ENCODE measurements around the gene KHDC3L.
"Not testable (repeated sequence)": the region's sequence is repeated elsewhere in the genome, so short reads cannot be mapped to it uniquely, and the experiment has no call there.

KHDC3L gene

GRCh38 chr6:73369157-73369556, 6.7 kb downstream of the KHDC3L start:
- in situ Hi-C loops (cut with MboI; ENCODE audit: low sequenced_read_pairs) = no loop called here

DNA sequence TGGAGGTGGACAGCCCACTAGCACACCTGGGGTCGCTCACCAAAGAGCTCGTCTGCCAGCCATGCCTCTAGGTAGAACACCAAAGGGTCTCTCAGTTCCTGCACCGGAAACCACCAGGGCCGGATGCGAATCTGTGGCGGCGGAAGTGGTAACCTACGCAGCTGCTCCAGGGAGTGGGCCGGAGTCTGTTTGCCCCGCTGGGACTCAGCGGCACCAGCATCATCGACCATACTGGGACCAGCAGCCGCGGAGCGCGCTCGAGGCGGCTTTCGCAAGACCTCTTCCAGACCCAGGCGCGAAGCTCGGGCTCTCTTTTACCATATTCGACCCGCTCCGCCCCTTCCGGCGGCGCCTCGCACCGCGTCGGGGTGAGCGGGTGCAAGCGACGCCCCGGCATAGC, 7.1 kb downstream of the KHDC3L start, which contains the start of gene OOEP:
OOEP (minus strand) TSS at position 335 of the 400 bp plus-strand sequence; CDS start at position 230, 105 bp downstream.
- in situ Hi-C loops (cut with MboI; ENCODE audit: low sequenced_read_pairs) = no loop called here

DNA sequence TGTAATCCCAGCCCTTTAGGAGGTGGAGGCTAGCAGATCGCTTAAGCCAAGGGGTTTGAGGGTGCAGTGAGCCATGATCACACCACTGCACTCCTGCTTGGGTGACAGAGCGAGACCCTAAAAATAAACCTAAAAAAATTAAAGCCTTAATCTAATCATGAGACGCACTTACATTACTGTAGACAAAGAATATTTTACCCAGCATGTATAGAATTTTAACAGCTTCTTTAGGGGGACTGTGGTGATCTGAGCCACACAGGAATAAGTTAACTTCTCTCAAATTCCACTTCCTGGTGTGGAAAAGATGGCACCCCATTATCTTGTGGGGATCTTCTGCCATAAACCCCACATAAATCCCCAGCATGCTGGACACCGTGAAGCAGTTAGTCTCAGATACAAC, 9.5 kb downstream of the KHDC3L start:
- in situ Hi-C loops (cut with MboI; ENCODE audit: low sequenced_read_pairs) = no loop called here

DNA sequence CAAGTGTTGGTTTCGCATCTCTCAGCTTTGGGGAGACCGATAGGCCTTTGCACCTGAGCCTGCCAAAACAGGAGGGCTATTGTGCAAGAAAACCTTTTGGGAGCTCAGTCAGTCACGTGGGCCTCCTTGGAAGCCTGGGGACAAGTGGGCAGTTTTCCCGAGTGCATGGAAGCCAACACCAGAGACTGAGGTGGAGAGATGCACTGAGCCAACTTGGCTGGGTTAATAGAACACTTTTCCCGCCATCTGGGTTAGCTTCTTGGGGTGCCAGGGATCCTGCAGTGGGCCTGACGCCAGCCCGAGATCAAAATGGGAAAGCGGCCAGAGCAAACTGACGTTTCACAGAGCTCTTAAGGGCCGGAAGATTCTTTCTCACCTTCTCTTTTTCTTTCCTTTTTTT, 10.1 kb downstream of the KHDC3L start:
- in situ Hi-C loops (cut with MboI; ENCODE audit: low sequenced_read_pairs) = no loop called here

DNA sequence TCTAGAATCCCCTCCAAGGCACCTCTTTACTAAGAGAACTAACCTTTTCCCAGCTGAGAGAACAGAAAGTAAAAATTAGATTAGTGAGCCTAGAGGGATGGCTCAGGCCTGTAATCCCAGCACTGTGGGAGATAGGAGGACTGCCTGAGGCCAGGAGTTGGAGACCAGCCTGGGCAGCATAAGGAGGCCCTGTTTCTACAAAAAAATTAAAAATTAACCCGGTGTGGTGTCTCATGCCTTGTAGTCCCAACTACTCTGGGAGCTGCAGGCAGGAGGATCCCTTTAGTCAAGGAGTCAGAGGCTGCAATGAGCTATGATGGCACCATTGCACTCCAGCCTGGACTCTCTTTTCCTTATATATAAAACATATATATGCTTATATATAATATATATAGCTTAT, 12.8 kb downstream of the KHDC3L start:
- in situ Hi-C loops (cut with MboI; ENCODE audit: low sequenced_read_pairs) = no loop called here

DNA sequence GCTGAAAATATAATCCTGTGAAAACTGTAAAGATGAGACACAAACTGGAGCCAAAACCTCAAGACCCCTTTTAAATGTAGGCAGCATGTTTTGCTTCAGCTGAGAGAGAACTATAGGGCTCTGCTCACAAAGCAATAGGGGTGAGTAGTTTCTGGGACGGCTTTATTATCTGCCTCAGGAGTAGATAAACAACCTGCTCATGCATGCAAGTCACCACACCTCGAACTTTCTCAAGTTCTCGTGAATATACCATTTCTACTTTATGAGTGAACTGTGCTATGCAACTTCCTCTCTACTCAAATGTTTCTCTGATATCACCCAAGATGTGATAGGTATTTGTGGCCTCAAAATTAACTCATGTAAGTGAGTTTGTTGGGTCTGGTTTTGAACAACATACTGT, 14.8 kb downstream of the KHDC3L start:
- in situ Hi-C loops (cut with MboI; ENCODE audit: low sequenced_read_pairs) = no loop called here

- in situ Hi-C loops (cut with MboI; ENCODE audit: low sequenced_read_pairs) = not testable (repeated sequence)
Observed at GRCh38 chr6:73381531-73381930, 19.1 kb downstream of the KHDC3L start.

DNA sequence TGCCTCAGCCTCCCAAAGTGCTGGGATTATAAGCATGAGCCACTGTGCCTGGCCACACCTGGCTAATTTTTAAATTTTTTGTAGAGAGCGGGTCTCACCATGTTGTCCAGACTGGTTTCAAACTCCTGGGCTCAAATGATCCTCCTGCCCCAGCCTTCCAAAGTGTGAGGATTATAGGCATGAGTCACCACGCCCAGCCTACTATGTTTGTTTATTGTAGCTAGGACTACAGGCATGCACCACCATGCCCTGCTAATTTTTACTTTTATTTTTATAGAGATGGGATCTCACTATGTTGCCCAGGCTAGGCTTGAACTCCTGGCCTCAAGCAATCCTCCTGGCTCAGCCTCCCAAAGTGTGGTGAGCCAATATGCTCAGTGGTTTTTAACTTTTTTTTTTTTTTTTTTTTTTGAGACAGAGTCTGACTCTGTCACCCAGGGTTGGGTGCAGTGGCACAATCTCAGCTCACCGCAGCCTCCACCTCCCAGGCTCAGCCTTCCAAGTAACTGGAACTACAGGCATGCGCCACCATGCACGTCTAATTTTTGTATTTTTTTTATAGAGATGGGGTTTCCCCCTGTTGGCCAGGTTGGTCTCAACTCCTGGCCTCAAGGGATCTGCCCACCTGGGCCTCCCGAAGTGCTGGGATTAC, 20.1 kb downstream of the KHDC3L start:
- in situ Hi-C loops (cut with MboI; ENCODE audit: low sequenced_read_pairs) = no loop called here

DNA sequence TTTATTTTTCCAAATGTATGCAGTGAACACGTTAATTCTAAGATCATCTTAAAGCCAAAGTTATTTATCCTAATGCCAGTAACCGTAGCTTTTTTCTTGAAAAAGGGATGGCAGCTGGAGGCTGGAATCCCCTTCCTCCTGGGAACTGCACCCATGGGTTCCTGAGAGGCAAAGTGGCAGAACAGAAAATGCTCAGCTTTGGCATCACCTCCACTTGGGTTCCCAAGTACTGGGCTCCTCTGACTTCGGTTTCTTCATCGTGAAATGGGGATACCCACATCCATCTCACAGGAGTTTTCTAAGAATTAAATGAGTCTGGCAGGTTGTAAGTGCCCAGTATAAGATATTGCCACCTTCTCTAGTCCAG, 26.0 kb downstream of the KHDC3L start:
- in situ Hi-C loops (cut with MboI; ENCODE audit: low sequenced_read_pairs) = no loop called here

- in situ Hi-C loops (cut with MboI; ENCODE audit: low sequenced_read_pairs) = no loop called here
Observed at GRCh38 chr6:73388800-73389512, 26.5 kb downstream of the KHDC3L start.

DNA sequence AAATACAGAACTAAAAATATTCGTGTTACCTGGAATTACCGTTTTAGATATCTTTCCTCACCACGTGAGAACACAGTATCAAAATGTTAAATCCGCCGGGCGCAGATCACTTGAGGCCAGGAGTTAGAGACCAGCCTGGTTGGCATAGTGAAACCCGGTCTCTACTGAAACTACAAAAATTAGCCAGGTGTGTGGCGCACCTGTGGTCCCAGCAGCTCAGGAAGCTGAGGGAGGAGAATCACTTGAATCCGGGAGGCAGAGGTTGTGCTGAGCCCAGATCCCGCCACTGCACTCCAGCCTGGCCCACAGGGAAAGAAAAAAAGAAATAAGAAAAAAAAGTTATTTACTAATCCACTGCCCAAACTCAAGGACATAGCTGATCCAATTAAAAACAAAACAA, 27.4 kb downstream of the KHDC3L start:
- in situ Hi-C loops (cut with MboI; ENCODE audit: low sequenced_read_pairs) = no loop called here

DNA sequence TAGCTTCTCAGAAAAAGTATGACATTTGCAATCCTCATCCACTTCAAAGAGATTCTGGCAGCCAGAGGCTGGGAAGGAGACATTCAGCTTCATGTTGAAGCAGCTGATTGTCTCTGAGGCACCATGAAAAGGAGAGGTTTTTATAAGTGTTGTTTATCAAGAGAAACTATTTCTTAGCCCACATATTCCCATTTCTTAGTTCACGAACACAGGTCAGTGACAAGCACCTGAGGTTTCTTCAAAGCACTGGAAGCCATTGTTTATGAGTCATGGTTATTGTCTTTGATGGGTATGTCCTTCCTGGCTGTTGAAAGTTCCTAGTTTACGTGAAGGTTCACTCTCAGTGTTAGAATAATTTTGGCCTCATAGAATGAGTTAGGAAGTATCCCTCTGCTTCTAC, 29.2 kb downstream of the KHDC3L start:
- in situ Hi-C loops (cut with MboI; ENCODE audit: low sequenced_read_pairs) = no loop called here

- in situ Hi-C loops (cut with MboI; ENCODE audit: low sequenced_read_pairs) = not testable (repeated sequence)
Observed at GRCh38 chr6:73392188-73392587, 29.7 kb downstream of the KHDC3L start.

DNA sequence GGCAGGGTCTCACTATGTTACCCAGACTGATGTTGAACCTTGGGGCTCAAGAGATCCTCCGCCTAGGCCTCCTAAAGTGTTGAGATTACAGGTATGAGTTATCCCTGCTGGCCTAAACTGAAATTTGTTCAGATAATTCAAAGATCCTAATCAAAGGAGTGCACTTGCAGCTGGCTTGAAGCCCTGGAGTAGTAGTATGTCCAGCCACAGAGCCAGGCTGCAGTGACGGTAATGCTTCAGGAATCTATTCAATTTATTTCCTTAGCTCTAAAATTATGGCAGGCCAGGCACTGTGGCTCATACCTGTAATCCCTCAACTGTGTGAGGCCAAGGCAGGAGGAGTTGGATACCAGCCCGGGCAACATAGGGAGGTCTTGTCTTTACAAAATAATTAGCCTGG, 30.8 kb downstream of the KHDC3L start:
- in situ Hi-C loops (cut with MboI; ENCODE audit: low sequenced_read_pairs) = no loop called here

DNA sequence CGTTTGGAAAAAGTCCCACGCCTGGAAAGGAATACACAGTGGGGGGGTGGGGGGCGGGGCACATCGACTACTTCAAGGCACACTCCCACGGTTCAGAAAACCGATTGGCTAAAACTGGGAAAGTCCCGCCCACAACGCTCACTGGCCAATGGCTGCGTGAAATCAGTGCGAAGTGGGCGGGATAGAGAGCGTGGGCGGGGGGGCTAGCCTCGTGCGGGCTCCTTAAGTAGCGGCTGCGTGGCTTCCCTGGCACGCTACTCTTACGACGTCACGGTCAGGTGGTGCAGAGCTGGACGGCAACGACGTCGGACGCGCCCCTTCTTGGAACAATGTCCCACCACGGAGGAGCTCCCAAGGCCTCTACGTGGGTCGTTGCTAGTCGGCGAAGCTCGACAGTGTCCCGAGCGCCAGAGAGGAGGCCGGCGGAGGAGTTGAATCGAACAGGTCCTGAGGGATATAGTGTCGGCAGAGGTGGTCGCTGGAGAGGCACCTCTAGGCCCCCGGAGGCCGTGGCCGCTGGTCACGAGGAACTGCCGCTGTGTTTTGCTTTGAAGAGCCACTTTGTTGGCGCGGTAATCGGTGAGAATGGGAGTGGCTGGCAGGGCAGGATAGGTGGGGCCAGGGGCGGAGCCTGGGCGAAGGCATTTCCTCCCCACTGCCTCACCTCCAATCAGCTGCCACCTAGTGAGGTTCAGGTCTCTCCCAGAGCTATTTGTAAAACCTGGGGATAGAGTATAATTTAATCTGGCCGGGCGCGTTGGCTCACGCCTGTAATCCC, 32.3 kb downstream of the KHDC3L start, which contains the start of gene DDX43:
DDX43 (plus strand) TSS at position 252 of the 778 bp plus-strand sequence; CDS start at position 330, 78 bp downstream.
- in situ Hi-C loops (cut with MboI; ENCODE audit: low sequenced_read_pairs) = no loop called here

- in situ Hi-C loops (cut with MboI; ENCODE audit: low sequenced_read_pairs) = no loop called here
Observed at GRCh38 chr6:73395875-73396274, 33.4 kb downstream of the KHDC3L start.

GRCh38 chr6:73400656-73401055, 38.2 kb downstream of the KHDC3L start:
- in situ Hi-C loops (cut with MboI; ENCODE audit: low sequenced_read_pairs) = no loop called here

- in situ Hi-C loops (cut with MboI; ENCODE audit: low sequenced_read_pairs) = no loop called here
Observed at GRCh38 chr6:73409395-73409794, 46.9 kb downstream of the KHDC3L start.

DNA sequence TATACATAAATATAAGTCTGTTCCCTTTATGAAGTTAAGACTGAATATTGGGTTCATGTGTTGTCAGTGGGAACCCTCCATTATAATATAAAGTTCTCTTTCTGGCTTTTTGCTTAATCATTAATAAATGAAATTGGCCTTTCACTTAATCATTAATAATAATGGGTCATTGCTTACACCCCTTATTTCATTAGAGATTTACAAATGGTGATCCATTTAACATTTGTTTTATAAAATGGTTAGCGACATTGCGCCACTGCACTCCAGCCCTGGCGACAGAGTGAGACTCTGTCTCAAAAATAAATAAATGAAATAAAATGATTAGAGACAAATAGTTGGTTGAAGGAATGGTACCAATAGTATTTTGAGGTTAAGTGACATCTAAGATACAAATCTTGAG, 50.6 kb downstream of the KHDC3L start:
- in situ Hi-C loops (cut with MboI; ENCODE audit: low sequenced_read_pairs) = no loop called here

Measured in HL-60/S4 treated with retinoic acid at 250 ng/mL for 4 days and 3 days (cell line).